HG02885 (cell line): Measurements from ENCODE around the gene FAM83C.
"Not testable (repeated sequence)": the region's sequence is repeated elsewhere in the genome, so short reads cannot be mapped to it uniquely, and the experiment has no call there.

ENCODE experiments used
- ATAC-seq: cut with Tn5 transposase; IDR thresholded peaks from one replicate; pipeline ENCODE4 v1.9.1; 2021; ENCODE audit warnings: mild to moderate bottlenecking; ENCODE audit not compliant: unreplicated experiment, poor library complexity

The FAM83C gene

DNA sequence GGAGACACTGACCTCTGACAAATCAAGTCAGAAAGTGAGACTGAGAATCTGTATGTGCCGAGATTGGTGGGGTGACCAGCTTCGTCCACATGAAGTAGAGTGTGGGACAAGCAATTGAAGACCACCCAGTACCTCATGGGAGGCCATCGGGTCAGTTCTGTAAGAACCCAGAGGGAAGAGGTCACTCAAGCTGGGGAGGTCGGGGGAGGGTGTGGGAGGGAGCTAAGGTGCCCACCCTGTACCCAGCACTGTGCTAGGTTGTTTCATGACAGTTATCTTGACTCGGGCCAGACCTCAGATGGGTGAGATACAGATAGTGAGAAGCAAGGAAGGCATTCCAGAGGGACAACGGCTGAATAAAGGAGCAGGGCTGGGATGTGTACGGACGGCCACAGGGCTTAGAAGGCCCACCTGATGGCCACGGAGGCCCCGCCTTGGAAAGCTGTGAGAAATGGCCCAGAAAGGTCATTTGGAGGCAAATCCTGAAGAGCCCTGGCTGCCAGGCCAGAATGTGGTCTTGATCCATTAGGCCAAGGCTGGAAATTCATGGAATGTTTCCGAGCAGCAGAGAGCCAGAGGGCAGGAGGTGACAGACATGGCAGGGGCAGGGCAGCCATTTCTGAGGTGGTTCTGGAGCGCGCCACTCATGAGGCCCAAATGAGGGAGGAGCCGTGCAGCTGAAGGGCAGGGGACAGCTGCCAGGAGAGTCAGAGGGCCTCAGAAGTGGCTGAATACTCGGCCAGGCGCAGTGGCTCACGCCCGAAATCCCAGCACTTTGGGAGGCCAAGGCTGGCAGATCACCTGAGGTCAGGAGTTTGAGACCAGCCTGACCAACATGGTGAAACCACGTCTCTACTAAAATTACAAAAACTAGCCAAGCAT is 22.0 kb downstream of the FAM83C start:
- no peak for ATAC-seq

GRCh38 chr20:35269055-35269781 is 23.0 kb downstream of the FAM83C start:
- ATAC-seq = no peak

GRCh38 chr20:35267092-35267491 is 25.1 kb downstream of the FAM83C start:
- ATAC-seq = no peak

- ATAC-seq = no peak
Measured at GRCh38 chr20:35264755-35265154, 27.5 kb downstream of the FAM83C start.

- ATAC-seq = no peak
Measured at GRCh38 chr20:35263532-35264341, 28.5 kb downstream of the FAM83C start.

- not testable (repeated sequence) for ATAC-seq
Measured at GRCh38 chr20:35262731-35263531, 29.3 kb downstream of the FAM83C start.

- not testable (repeated sequence) for ATAC-seq
Measured at GRCh38 chr20:35262321-35262720, 29.9 kb downstream of the FAM83C start.

DNA sequence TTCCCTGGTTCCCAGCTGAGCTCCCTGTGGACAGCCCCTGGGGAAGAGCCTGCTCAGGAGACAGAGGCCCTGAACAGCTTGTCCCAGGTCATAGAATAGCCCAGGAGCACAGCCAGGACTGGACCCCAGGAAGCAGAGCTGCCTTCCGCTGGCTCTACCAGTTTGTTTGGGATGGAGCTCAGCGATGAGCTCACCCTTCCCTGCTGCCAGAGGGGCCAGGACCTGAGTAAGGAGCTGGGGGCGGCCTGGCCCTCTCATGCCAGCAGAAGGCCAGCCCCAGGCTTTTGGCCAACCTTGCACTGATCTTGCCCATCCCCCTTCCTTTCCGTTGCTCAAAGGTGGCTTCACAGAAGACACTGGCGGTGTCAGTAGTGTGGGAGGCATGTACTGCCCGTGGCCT is 31.8 kb downstream of the FAM83C start:
- no peak for ATAC-seq

- no peak for ATAC-seq
Measured at GRCh38 chr20:35257175-35257909, 34.9 kb downstream of the FAM83C start.

DNA sequence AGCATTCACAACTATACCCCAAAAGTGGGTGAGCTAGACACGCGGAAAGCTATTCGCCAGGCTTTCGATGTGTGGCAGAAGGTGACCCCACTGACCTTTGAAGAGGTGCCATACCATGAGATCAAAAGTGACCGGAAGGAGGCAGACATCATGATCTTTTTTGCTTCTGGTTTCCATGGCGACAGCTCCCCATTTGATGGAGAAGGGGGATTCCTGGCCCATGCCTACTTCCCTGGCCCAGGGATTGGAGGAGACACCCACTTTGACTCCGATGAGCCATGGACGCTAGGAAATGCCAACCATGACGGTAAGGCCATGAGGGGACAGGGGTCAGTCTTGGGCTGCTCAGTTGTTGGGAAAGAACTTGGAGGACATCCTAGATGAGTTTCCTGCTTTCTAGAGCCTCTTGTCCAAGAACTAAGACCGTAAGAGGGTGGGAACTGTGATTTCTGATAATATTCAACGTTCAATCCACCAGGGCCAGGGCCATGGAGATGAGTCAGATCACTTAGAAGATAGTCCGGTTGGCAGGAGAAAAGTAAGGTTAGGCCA is 37.7 kb downstream of the FAM83C start:
- no peak for ATAC-seq

GRCh38 chr20:35253010-35253409 is 39.2 kb downstream of the FAM83C start:
- ATAC-seq = no peak

DNA sequence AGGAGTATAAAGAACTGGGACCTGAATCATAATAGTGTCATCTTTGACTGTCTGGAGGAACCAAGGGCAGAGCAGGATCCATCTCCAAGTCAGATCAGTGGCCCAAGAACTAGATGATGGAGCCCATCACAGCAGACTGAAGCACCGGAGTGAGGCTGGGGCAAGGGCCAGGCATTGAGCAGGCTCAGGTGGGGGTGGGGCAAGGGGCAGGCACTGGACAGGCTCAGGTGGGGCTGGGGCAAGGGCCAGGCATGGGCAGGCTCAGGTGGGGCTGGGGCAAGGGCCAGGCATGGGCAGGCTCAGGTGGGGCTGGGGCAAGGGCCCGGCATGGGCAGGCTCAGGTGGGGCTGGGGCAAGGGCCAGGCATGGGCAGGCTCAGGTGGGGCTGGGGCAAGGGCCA is 39.6 kb downstream of the FAM83C start:
- ATAC-seq = not testable (repeated sequence)

- ATAC-seq = no peak
Measured at GRCh38 chr20:35252037-35252461, 40.2 kb downstream of the FAM83C start.

GRCh38 chr20:35251613-35251940 is 40.6 kb downstream of the FAM83C start:
- no peak for ATAC-seq

DNA sequence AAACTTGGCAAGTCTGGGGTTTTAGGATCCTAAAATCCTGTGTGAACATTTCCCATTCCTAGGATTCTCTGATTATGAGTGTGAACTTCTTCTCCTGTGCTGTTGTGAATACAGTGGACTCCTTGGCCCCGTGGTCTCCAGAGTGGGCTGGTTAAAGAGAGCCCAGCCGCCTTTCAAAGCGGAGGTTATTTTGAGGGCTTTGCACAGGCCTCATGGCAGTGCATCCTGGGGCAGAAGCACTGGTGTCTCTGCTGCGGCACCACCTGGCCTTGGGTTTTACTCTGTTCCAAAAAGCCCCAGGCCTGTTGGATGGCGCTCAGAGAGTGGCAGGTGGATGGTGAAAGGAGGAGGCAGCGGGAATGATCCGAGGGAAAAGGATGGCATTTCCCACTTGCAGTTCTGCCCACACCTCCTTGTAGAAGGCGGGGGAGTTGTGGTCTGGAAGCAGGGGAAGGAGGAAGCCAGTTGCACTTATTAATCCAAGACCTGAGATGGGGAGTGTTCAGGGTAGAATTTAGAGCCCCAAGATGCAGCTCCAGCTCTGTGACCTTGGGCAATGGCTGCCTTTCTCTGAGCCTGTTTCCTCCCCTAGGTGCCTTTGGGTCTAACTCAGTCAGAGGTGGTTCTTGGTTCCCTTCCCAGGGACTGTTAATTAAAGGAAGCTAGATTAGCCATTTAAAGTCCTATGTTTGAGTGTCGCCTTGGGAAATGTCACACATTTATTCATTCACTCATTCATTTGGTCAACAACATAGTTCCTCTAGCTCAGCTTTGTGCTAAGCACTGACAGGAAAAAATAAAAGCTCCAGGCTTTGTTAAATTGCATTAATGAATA is 43.4 kb downstream of the FAM83C start:
- ATAC-seq = no peak

- no peak for ATAC-seq
Measured at GRCh38 chr20:35246723-35247122, 45.5 kb downstream of the FAM83C start.

GRCh38 chr20:35243986-35244385 is 48.2 kb downstream of the FAM83C start:
- ATAC-seq = no peak

DNA sequence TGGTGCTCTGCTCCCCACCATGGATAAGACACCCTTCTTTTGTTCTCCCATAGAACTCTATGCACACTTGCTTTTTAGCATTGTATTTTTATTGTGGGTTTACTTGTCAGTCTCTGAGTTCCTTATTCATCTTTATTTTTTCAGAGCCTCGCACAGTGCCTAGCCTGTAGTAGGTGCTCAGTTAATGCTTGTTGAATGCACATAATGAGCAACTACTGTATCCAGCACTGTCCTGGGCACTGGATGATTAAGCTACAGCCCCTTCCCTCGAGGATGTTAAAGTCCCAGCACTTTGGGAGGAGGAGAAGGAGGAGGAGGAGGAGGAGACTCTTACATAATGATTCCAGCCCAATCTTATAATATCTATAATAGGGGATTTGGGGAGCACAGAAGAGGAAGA is 48.9 kb downstream of the FAM83C start:
- no peak for ATAC-seq
